ENCODE data around the gene ZCCHC18. TPM values are rescaled to one million over a fixed set of nuclear protein-coding genes. Genes with fewer than 3 reads are reported as not detected.

Gene ZCCHC18
- total and polyA plus RNA-seq, 2 donors from 2014 or later = 0.79 to 3.3 TPM

- peaks cover 2% of the 10 kb centered on the region for H3K27me3 ChIP-seq (ENCODE audit: control insufficient read depth, insufficient read depth, low read length)
- no peak overlapping the region for H3K4me3 ChIP-seq (ENCODE audit: low read length in 3 of 3)
- no peak overlapping the region for H3K9ac ChIP-seq (ENCODE audit: low read length in 3 of 3)
- no peak for TF ChIP-seq CTCF (IDR thresholded peaks at IDR 0.05; ENCODE audit: borderline replicate concordance, extremely low read depth, insufficient read depth)
- H3K36me3 ChIP-seq (ENCODE audit: control insufficient read depth in 2 of 3, insufficient read depth in 3 of 3, low read length in 3 of 3) = no peaks in the 10 kb centered on the region
- FAIRE-seq (no peak), DNase-seq (no peak)
- intact Hi-C loops (cut with DNase I) = no loop called here
- H3K4me1 ChIP-seq (ENCODE audit: control insufficient read depth in 2 of 3, insufficient read depth in 2 of 3, low read depth in 1 of 3, low read length in 3 of 3) = no peaks in the 10 kb centered on the region
- no peak overlapping the region for H3K27ac ChIP-seq (ENCODE audit: low read depth in 2 of 2, low read length in 2 of 2)
- peaks cover 0 to 1% (median 0%) of the 10 kb centered on the region in 3 donors for H3K9me3 ChIP-seq (ENCODE audit: control insufficient read depth in 2 of 3, insufficient read depth in 1 of 3, low read length in 3 of 3)
These were observed 10.5 kb downstream of the ZCCHC18 start for GRCh38 chrX:104122829-104123228.

GRCh38 chrX:104126856-104127255, 14.5 kb downstream of the ZCCHC18 start:
- H3K9ac ChIP-seq (ENCODE audit: low read length in 3 of 3) = no peak overlapping the region
- no peak overlapping the region for H3K27ac ChIP-seq (ENCODE audit: low read depth in 2 of 2, low read length in 2 of 2)
- H3K9me3 ChIP-seq (ENCODE audit: control insufficient read depth in 2 of 3, insufficient read depth in 1 of 3, low read length in 3 of 3) = no peaks in the 10 kb centered on the region
- H3K36me3 ChIP-seq (ENCODE audit: control insufficient read depth in 2 of 3, insufficient read depth in 3 of 3, low read length in 3 of 3) = peaks cover 0 to 8% (median 2%) of the 10 kb centered on the region in 3 donors
- FAIRE-seq (no peak), DNase-seq (no peak)
- TF ChIP-seq CTCF (IDR thresholded peaks at IDR 0.05; ENCODE audit: borderline replicate concordance, extremely low read depth, insufficient read depth) = no peak
- intact Hi-C loops (cut with DNase I) = no loop called here
- no peak overlapping the region for H3K4me3 ChIP-seq (ENCODE audit: low read length in 3 of 3)
- no peaks in the 10 kb centered on the region for H3K27me3 ChIP-seq (ENCODE audit: control insufficient read depth, insufficient read depth, low read length)
- no peaks in the 10 kb centered on the region for H3K4me1 ChIP-seq (ENCODE audit: control insufficient read depth in 2 of 3, insufficient read depth in 2 of 3, low read depth in 1 of 3, low read length in 3 of 3)

GRCh38 chrX:104130808-104131207, 18.5 kb downstream of the ZCCHC18 start:
- H3K36me3 ChIP-seq (ENCODE audit: control insufficient read depth in 2 of 3, insufficient read depth in 3 of 3, low read length in 3 of 3) = peaks cover 0 to 8% (median 2%) of the 10 kb centered on the region in 3 donors
- no peaks in the 10 kb centered on the region for H3K27me3 ChIP-seq (ENCODE audit: control insufficient read depth, insufficient read depth, low read length)
- TF ChIP-seq CTCF (IDR thresholded peaks at IDR 0.05; ENCODE audit: borderline replicate concordance, extremely low read depth, insufficient read depth) = no peak
- no peak overlapping the region for H3K4me3 ChIP-seq (ENCODE audit: low read length in 3 of 3)
- intact Hi-C loops (cut with DNase I) = no loop called here
- FAIRE-seq = no peak
- no peak overlapping the region for H3K9ac ChIP-seq (ENCODE audit: low read length in 3 of 3)
- H3K4me1 ChIP-seq (ENCODE audit: control insufficient read depth in 2 of 3, insufficient read depth in 2 of 3, low read depth in 1 of 3, low read length in 3 of 3) = peaks cover 0 to 2% (median 0%) of the 10 kb centered on the region in 3 donors
- DNase-seq = no peak
- no peaks in the 10 kb centered on the region for H3K9me3 ChIP-seq (ENCODE audit: control insufficient read depth in 2 of 3, insufficient read depth in 1 of 3, low read length in 3 of 3)
- no peak overlapping the region for H3K27ac ChIP-seq (ENCODE audit: low read depth in 2 of 2, low read length in 2 of 2)
